IMR-90 (cell line): ENCODE measurements around the gene MEGF11. TPM values are rescaled to one million over a fixed set of nuclear protein-coding genes. Genes with fewer than 3 reads are reported as not detected.

Source experiments
- ATAC-seq: fragments of 200-7000 bp; cut with Tn5 transposase; 2 replicates; pipeline ENCODE4 v1.9.1; 2020; ENCODE audit warnings: low read depth, mild to moderate bottlenecking, moderate library complexity
- BruUV-seq: library from RNA; stranded (reverse); fragments of 400-500 nt; replicated peaks from 2 replicates; lab custom pipeline; 2021; lab: Mats Ljungman, UMichigan
- CTCF ChIA-PET: fragments of 300-600 bp; formaldehyde crosslinking; extraction: SDS; loops from one replicate; lab custom pipeline; 2021; ENCODE audit warnings: antibody characterized with exemption; lab: Yijun Ruan, JAX
- POLR2A ChIA-PET: fragments of 300-600 bp; sonication (Branson Sonifier 250); formaldehyde crosslinking; loops from one replicate; lab custom pipeline; 2022; ENCODE audit warnings: antibody characterized with exemption; ENCODE audit not compliant: unreplicated experiment; lab: Charles Lee
- DNase-seq: peaks from one replicate; pipeline ENCODE4 v3.0.0; 2013
- H2AFZ ChIP-seq: replicated peaks from 2 replicates; pipeline ENCODE3; 2013; ENCODE audit warnings: low read length, mild to moderate bottlenecking; ENCODE audit not compliant: poor library complexity
- H2AK5ac ChIP-seq: 2 replicates; pipeline ENCODE4 v1.6.1; 2013; ENCODE audit warnings: low read depth, low read length, inconsistent platforms
- H2AK9ac ChIP-seq: replicated peaks from 2 replicates; pipeline ENCODE3; 2013; ENCODE audit warnings: mild to moderate bottlenecking, low read depth, low read length, moderate library complexity; ENCODE audit not compliant: poor library complexity
- H2BK120ac ChIP-seq: 2 replicates; pipeline ENCODE4 v1.6.1; 2013; ENCODE audit warnings: low read depth, low read length, inconsistent platforms
- H2BK15ac ChIP-seq: 3 replicates; pipeline ENCODE4 v1.6.1; 2013; ENCODE audit warnings: low read depth, low read length, inconsistent platforms
- H2BK20ac ChIP-seq: 2 replicates; pipeline ENCODE4 v1.6.1; 2013; ENCODE audit warnings: low read depth, mild to moderate bottlenecking, inconsistent platforms, low read length, moderate library complexity
- H2BK5ac ChIP-seq: 2 replicates; pipeline ENCODE4 v1.6.1; 2013; ENCODE audit warnings: mild to moderate bottlenecking, low read depth, low read length, inconsistent platforms; ENCODE audit not compliant: poor library complexity, severe bottlenecking
- H3K14ac ChIP-seq: replicated peaks from 2 replicates; pipeline ENCODE4 v1.6.1; 2013; ENCODE audit warnings: low read depth, low read length, inconsistent platforms
- H3K18ac ChIP-seq: 2 replicates; pipeline ENCODE4 v1.6.1; 2013; ENCODE audit warnings: low read depth, low read length, control low read depth
- H3K23ac ChIP-seq: 2 replicates; pipeline ENCODE4 v1.6.1; 2013; ENCODE audit warnings: low read depth, low read length, inconsistent platforms
- H3K27ac ChIP-seq: 2 replicates; pipeline ENCODE4 v1.5.1; 2013; ENCODE audit warnings: mild to moderate bottlenecking, control low read depth, low read length; ENCODE audit not compliant: insufficient read depth
- H3K27me3 ChIP-seq: 2 replicates; pipeline ENCODE4 v1.6.1; 2013; ENCODE audit warnings: low read length; ENCODE audit not compliant: control insufficient read depth, insufficient read depth
- H3K36me3 ChIP-seq: 2 replicates; pipeline ENCODE4 v1.6.1; 2013; ENCODE audit warnings: low read length, mixed read lengths; ENCODE audit not compliant: control insufficient read depth, insufficient read depth
- H3K4ac ChIP-seq: 2 replicates; pipeline ENCODE4 v1.6.1; 2013; ENCODE audit warnings: low read depth, low read length, inconsistent platforms
- H3K4me1 ChIP-seq: 2 replicates; pipeline ENCODE4 v1.6.1; 2013; ENCODE audit warnings: low read length, mixed read lengths; ENCODE audit not compliant: control insufficient read depth, insufficient read depth
- H3K4me2 ChIP-seq: 2 replicates; pipeline ENCODE4 v1.6.1; 2013; ENCODE audit warnings: low read depth, mild to moderate bottlenecking, control low read depth, low read length, moderate library complexity
- H3K4me3 ChIP-seq: 2 replicates; pipeline ENCODE4 v1.5.1; 2013; ENCODE audit warnings: low read depth, mild to moderate bottlenecking, control low read depth, low read length, moderate library complexity; ENCODE audit not compliant: insufficient read depth
- H3K56ac ChIP-seq: 2 replicates; pipeline ENCODE4 v1.6.1; 2013; ENCODE audit warnings: low read length, inconsistent platforms; ENCODE audit not compliant: insufficient read depth; ENCODE audit errors: extremely low read depth
- H3K79me1 ChIP-seq, 2 experiments: 2 replicates each; pipeline ENCODE4 v1.6.1; 2013; ENCODE audit warnings: low read length in 2 of 2, inconsistent platforms in 1 of 2, low read depth in 1 of 2
- H3K9ac ChIP-seq: 2 replicates; pipeline ENCODE4 v1.6.1; 2013; ENCODE audit warnings: low read depth, low read length, control low read depth
- H3K9me1 ChIP-seq: 2 replicates; pipeline ENCODE4 v1.6.1; 2013; ENCODE audit warnings: low read length, inconsistent platforms; ENCODE audit not compliant: insufficient read depth
- H3K9me3 ChIP-seq: 2 replicates; pipeline ENCODE4 v1.6.1; 2013; ENCODE audit warnings: low read length; ENCODE audit not compliant: control insufficient read depth, insufficient read depth
- H4K20me1 ChIP-seq: 2 replicates; pipeline ENCODE4 v1.6.1; 2013; ENCODE audit warnings: low read length, inconsistent platforms; ENCODE audit not compliant: insufficient read depth
- H4K5ac ChIP-seq: 2 replicates; pipeline ENCODE4 v1.6.1; 2013; ENCODE audit warnings: mild to moderate bottlenecking, low read depth, low read length, control low read depth
- H4K8ac ChIP-seq, 2 experiments: 2 replicates each; pipeline ENCODE4 v1.6.1; 2013; ENCODE audit warnings: low read depth in 2 of 2, low read length in 2 of 2, control low read depth in 1 of 2, inconsistent platforms in 1 of 2
- H4K91ac ChIP-seq: 2 replicates; pipeline ENCODE4 v1.6.1; 2013; ENCODE audit warnings: low read depth, low read length, inconsistent platforms; ENCODE audit not compliant: insufficient read depth
- CHD1 ChIP-seq: IDR thresholded peaks from 2 replicates; pipeline ENCODE4 v1.6.1; 2012; ENCODE audit warnings: low read depth, low read length, improper control_type of control experiment
- ELK1 ChIP-seq: fragments of 150-350 bp; IDR thresholded peaks from 2 replicates; pipeline ENCODE4 v1.6.1; 2016; ENCODE audit warnings: low read depth, mild to moderate bottlenecking, low read length, moderate library complexity, borderline replicate concordance
- MAFK ChIP-seq: IDR thresholded peaks from 2 replicates; pipeline ENCODE4 v1.6.1; 2012; ENCODE audit warnings: low read depth, low read length, improper control_type of control experiment
- MXI1 ChIP-seq: IDR thresholded peaks from 2 replicates; pipeline ENCODE4 v1.6.1; 2012; ENCODE audit warnings: low read depth, mild to moderate bottlenecking, low read length, moderate library complexity, borderline replicate concordance
- POLR2A ChIP-seq: IDR thresholded peaks from 2 replicates; pipeline ENCODE4 v1.6.1; 2012; ENCODE audit warnings: mild to moderate bottlenecking, low read depth, low read length
- RAD21 ChIP-seq: IDR thresholded peaks from 2 replicates; pipeline ENCODE4 v1.6.1; 2012; ENCODE audit warnings: low read length, improper control_type of control experiment
- RCOR1 ChIP-seq: IDR thresholded peaks from 2 replicates; pipeline ENCODE4 v1.6.1; 2012; ENCODE audit warnings: mild to moderate bottlenecking, low read length, improper control_type of control experiment; ENCODE audit not compliant: insufficient replicate concordance
- dilution Hi-C: fragments of 300-500 bp; cut with HindIII; formaldehyde crosslinking; loops from one replicate; pipeline ENCODE4 v1.14.3; 2018; ENCODE audit warnings: low sequenced_read_pairs; ENCODE audit not compliant: unreplicated experiment
- in situ Hi-C: fragments of 300-500 bp; cut with MboI; formaldehyde crosslinking; loops from 3 replicates; pipeline ENCODE4 v1.14.3; 2019; ENCODE audit warnings: low sequenced_read_pairs, inconsistent platforms, mixed read lengths
- intact Hi-C: fragments of 100-400 bp; cut with micrococcal nuclease; formaldehyde crosslinking; loops from 2 replicates; pipeline ENCODE4 v1.10.0; 2022
- polyA plus RNA-seq, 3 experiments: library from polyadenylated mRNA; depleted of rRNA; stranded (reverse); fragments of >200 nt; gene quantifications; 2 replicates each; pipeline ENCODE4 v1.2.3, GENCODE V29; 2012; ENCODE audit warnings: low replicate concordance in 1 of 3
- total RNA-seq: library from RNA; depleted of rRNA; stranded (reverse); fragments of >200 nt; gene quantifications from 2 replicates; pipeline ENCODE4 v1.2.3, GENCODE V29; 2012

The MEGF11 gene
- total and polyA plus RNA-seq, 2 of the 4 experiments (the other 2 are of a cell fraction): not detected

- Histone ChIP-seq H3K9ac (no peak overlapping the region), H3K79me1 (peaks cover 0 to 6% of the 10 kb centered on the region in 2 experiments; a peak in 1 of 4 replicates), H3K4me2 (no peak overlapping the region), H4K20me1 (no peaks in the 10 kb centered on the region), H3K27ac (no peak overlapping the region), H3K4me1 (peaks cover 5% of the 10 kb centered on the region; the same call in 1 of the 2 replicates), H3K4me3 (no peak overlapping the region), H3K4ac (no peak overlapping the region), H2AFZ (no peak overlapping the region), H2BK15ac (no peak overlapping the region), H4K5ac (no peak overlapping the region), H4K8ac (no peak overlapping the region), H3K36me3 (no peaks in the 10 kb centered on the region), H3K27me3 (peaks cover 3% of the 10 kb centered on the region), H2BK120ac (no peak overlapping the region), H4K91ac (no peak overlapping the region), H3K9me3 (no peaks in the 10 kb centered on the region), H3K9me1 (no peaks in the 10 kb centered on the region), H2AK5ac (no peak overlapping the region), H3K14ac (no peak overlapping the region), H3K18ac (no peak overlapping the region), H3K23ac (no peak overlapping the region), H3K56ac (no peak overlapping the region), H2BK20ac (no peak overlapping the region), H2AK9ac (no peak overlapping the region), H2BK5ac (no peak overlapping the region)
- dilution Hi-C loops: no loop called here
- ChIA-PET CTCF (interaction anchor here (0.6 to 1.0 kb wide), 2 partner anchors 28 to 230 kb away, joined by 3 read pairs; no protein-coding TSS in a partner anchor), POLR2A (no interaction called here)
- in situ Hi-C loops: loop anchor here (5.0 to 25.0 kb wide), 2 partner anchors 306 to 676 kb away; partner anchors contain the start of genes INTS14 and SLC24A1
- intact Hi-C loops: loop anchor here (2.0 to 10.0 kb wide), 2 partner anchors 371 to 653 kb away; no protein-coding TSS in a partner anchor
- TF ChIP-seq CHD1 (no peak), RCOR1 (no peak), MAFK (no peak), ELK1 (no peak), MXI1 (no peak), RAD21 (no peak), POLR2A (no peak)
- DNase-seq: no peak
- ATAC-seq: no peak
- BruUV-seq: no TSS peak
Observed at GRCh38 chr15:66288093-66288492, 34.5 kb upstream of the MEGF11 start.
